Activated CD4-positive, alpha-beta memory T cell treated with anti-CD3 and anti-CD28 coated beads for 36 hours (primary cell): Measurements from ENCODE around the gene WDR62. TPM values are rescaled to one million over a fixed set of nuclear protein-coding genes. Genes with fewer than 3 reads are reported as not detected.

ENCODE experiments used
- CTCF ChIA-PET: fragments of 350-600 bp; sonication (Branson Sonifier 250); formaldehyde crosslinking; loops from one replicate; lab custom pipeline; 2021; ENCODE audit warnings: antibody characterized with exemption, inconsistent platforms; lab: Charles Lee
- POLR2A ChIA-PET: fragments of 350-600 bp; sonication (Branson Sonifier 250); formaldehyde crosslinking; loops from one replicate; lab custom pipeline; 2021; ENCODE audit warnings: antibody characterized with exemption; lab: Charles Lee
- DNase-seq: peaks from one replicate; pipeline ENCODE4 v3.0.0-alpha.2; 2020
- H3K27ac Mint-ChIP-seq: one replicate; pipeline ENCODE4 v1.8.0; 2021; ENCODE audit warnings: mixed read lengths
- H3K27me3 Mint-ChIP-seq: one replicate; pipeline ENCODE4 v1.8.0; 2021; ENCODE audit warnings: mixed read lengths
- H3K36me3 Mint-ChIP-seq: one replicate; pipeline ENCODE4 v1.8.0; 2021; ENCODE audit warnings: mixed read lengths
- H3K4me1 Mint-ChIP-seq: one replicate; pipeline ENCODE4 v1.8.0; 2021; ENCODE audit warnings: low read depth, mixed read lengths
- H3K4me3 Mint-ChIP-seq: one replicate; pipeline ENCODE4 v1.8.0; 2021; ENCODE audit warnings: mild to moderate bottlenecking, mixed read lengths
- H3K9me3 Mint-ChIP-seq: one replicate; pipeline ENCODE4 v1.8.0; 2021; ENCODE audit warnings: mixed read lengths
- intact Hi-C: fragments of 100-400 bp; cut with micrococcal nuclease; formaldehyde crosslinking; loops from one replicate; pipeline ENCODE4 v1.15.1; 2023
- total RNA-seq, 2 experiments: library from RNA; stranded (reverse); gene quantifications; one replicate each; pipeline ENCODE4 v1.2.3, GENCODE V29; 2021

The WDR62 gene
- 10 to 100 TPM; 16.8 to 17.7 TPM for total RNA-seq

DNA sequence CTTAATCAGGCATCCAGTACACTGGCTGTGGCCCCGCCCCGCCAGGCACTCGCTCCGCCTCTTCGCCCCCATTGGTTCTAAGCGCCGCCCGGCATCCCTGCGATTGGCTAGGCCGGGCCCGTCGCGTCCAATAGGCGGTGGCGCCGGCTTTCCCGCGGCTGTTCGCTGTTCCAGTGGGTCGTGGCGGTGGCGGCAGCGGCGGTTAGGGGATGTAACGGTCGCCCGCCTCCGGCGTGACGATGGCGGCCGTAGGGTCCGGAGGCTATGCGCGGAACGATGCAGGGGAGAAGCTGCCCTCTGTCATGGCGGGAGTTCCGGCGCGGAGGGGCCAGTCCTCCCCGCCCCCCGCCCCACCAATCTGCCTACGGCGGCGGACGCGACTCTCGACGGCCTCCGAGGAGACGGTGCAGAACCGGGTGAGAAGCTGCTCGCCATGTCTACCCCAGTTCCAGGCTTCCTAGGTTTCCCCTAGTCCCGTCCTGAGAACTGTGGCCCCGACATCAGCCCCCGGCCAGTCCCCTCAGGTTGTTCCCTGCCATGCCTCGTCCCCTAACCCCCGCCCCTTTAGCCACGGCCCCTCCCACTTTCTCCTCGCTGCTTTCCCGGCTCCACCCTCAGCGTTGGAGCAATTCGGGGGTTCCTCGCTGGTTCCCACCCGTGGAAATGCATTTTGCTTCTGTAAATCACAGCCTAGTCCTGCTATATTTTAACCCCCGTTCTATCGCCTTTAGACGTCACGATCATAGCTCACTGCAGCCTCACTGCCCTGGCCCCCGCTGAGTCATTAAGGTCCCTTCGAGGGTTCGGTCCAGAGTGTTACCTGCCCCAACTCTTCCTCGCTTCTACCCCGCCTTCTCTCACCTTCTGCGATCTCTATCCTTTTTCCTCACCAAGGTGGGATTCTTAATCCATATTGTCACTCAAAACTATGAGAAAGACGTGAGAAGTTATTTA is at the start of gene WDR62:
WDR62 (plus strand) TSS at position 165 of the 954 bp plus-strand sequence; CDS start at position 240, 75 bp downstream.
- ChIA-PET POLR2A (interaction anchor here (1.0 to 1.8 kb wide), 5 partner anchors 11 to 160 kb away, joined by 3 to 6 read pairs (median 4); partner anchors contain the start of genes ALKBH6, SDHAF1, SYNE4 and ZNF146), CTCF (interaction anchor here (0.8 to 1.2 kb wide), 4 partner anchors 73 to 108 kb away, joined by 3 to 4 read pairs (median 3); no protein-coding TSS in a partner anchor)
- intact Hi-C loops = loop anchor here (1.0 to 5.0 kb wide), 7 partner anchors 38 to 407 kb away; partner anchors contain the start of genes ALKBH6, COX6B1, SDHAF1 and TBCB
- Mint-ChIP-seq H3K4me3 (peak within 1 kb of the TSS; percentile 98), H3K36me3 (peaks cover 8% of the 10 kb centered on the region), H3K4me1 (peaks cover 18% of the 10 kb centered on the region), H3K27me3 (no peaks in the 10 kb centered on the region), H3K9me3 (no peaks in the 10 kb centered on the region), H3K27ac (peak within 1 kb of the TSS; percentile 98)
- peak; percentile 96 for DNase-seq

DNA sequence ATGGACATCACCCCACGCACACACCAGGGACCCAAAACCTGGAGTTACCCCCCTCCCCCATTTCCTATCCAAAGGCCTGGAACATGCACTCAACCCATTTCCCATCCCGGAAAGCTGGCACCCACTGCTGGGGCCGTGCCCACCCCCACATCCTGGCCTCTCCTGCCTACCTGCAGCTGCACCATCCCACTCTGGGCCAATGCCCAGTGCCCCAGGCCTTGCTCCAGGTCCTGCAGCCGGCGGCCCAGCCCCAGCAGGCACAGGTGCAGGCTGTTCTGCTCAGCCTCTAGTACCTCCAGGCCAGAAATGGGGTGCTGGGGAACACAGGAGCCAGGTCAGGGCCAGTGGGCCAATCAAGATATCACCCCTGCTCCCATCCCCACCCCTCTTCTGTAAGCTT is 47.7 kb upstream of the WDR62 start:
- ChIA-PET CTCF (no interaction called here), POLR2A (no interaction called here)
- no peaks in the 10 kb centered on the region for H3K9me3 Mint-ChIP-seq
- H3K27ac Mint-ChIP-seq = no peak overlapping the region
- DNase-seq = no peak
- intact Hi-C loops = no loop called here
- no peak overlapping the region for H3K4me3 Mint-ChIP-seq
- H3K36me3 Mint-ChIP-seq = no peaks in the 10 kb centered on the region
- H3K27me3 Mint-ChIP-seq = no peaks in the 10 kb centered on the region
- peaks cover 13% of the 10 kb centered on the region for H3K4me1 Mint-ChIP-seq

DNA sequence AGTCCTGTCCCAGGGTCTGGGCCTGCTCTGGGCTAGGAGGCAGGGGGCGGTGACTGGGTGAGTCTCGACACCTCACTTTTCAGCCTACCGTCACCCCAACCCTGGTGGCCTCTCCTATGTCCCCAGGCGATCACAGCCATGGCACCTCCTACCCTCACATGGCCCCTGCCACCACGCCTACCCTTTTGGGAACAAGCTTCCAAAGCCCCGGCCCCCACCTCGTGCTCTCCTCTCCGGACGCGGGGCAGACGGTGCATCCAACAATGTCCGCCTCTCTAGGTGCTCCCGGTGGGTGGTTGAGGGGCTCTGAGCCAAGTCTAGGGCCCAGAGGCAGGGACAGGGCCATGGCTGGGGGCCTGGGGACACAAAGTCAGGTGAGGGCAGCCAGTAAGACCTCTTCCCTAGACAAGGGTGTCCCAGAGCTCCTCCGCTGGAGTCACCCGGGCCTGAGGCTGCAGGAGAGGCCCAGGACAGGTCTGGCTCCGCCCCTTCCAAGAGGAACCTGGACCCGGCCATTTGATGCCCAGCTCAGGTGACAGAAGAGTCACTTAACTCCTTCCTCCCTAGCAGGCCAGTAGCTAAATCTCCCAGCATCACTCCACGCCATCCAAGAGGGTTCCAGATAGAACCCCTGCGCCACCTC is 46.2 kb upstream of the WDR62 start, which contains the start of gene SYNE4:
SYNE4 (minus strand) TSS at position 478 of the 643 bp plus-strand sequence; CDS start at position 346, 132 bp downstream.
- CTCF ChIA-PET = interaction anchor here (2.4 kb wide), 1 partner anchor 14 kb away, joined by 8 read pairs; the partner anchor contains the start of gene SDHAF1
- POLR2A ChIA-PET = interaction anchor here (0.8 to 0.9 kb wide), 2 partner anchors 15 to 46 kb away, joined by 3 read pairs; partner anchors contain the start of gene THAP8
- Mint-ChIP-seq H3K36me3 (no peaks in the 10 kb centered on the region), H3K9me3 (no peaks in the 10 kb centered on the region), H3K4me3 (peak within 1 kb of the TSS; percentile 45), H3K27ac (no peak within 1 kb of the TSS), H3K4me1 (peaks cover 20% of the 10 kb centered on the region), H3K27me3 (no peaks in the 10 kb centered on the region)
- intact Hi-C loops = no loop called here
- DNase-seq = no peak

DNA sequence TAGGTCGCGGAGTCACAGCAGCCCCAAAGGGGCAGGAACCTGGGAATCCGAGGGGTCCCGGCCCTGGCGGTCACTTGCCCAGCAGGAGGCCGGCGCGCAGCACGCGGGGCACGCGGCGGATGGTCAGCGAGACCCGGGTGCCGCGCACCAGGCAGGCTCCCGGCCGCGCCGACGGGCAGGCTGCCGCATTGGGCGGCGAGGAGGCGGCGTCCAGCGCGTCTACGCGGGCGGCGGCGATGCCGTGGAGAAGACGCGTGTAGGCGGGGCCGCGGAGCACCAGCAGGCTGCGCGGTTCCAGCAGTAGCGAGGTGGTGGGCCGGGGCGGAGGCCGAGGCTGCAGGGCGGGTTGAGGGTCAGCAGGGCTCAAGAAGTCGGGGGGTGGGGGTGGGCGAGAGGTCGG is 45.5 kb upstream of the WDR62 start:
- DNase-seq = peak; percentile 69
- CTCF ChIA-PET = interaction anchor here (2.4 kb wide), 1 partner anchor 15 kb away, joined by 8 read pairs; the partner anchor contains the start of gene SDHAF1
- intact Hi-C loops = no loop called here
- H3K4me1 Mint-ChIP-seq = peaks cover 26% of the 10 kb centered on the region
- POLR2A ChIA-PET = interaction anchor here (0.9 kb wide), 1 partner anchor 45 kb away, joined by 3 read pairs; the partner anchor contains the start of gene THAP8
- H3K9me3 Mint-ChIP-seq = no peaks in the 10 kb centered on the region
- no peak overlapping the region for H3K27ac Mint-ChIP-seq
- H3K27me3 Mint-ChIP-seq = no peaks in the 10 kb centered on the region
- H3K36me3 Mint-ChIP-seq = no peaks in the 10 kb centered on the region
- H3K4me3 Mint-ChIP-seq = peak overlapping the region; percentile 45

DNA sequence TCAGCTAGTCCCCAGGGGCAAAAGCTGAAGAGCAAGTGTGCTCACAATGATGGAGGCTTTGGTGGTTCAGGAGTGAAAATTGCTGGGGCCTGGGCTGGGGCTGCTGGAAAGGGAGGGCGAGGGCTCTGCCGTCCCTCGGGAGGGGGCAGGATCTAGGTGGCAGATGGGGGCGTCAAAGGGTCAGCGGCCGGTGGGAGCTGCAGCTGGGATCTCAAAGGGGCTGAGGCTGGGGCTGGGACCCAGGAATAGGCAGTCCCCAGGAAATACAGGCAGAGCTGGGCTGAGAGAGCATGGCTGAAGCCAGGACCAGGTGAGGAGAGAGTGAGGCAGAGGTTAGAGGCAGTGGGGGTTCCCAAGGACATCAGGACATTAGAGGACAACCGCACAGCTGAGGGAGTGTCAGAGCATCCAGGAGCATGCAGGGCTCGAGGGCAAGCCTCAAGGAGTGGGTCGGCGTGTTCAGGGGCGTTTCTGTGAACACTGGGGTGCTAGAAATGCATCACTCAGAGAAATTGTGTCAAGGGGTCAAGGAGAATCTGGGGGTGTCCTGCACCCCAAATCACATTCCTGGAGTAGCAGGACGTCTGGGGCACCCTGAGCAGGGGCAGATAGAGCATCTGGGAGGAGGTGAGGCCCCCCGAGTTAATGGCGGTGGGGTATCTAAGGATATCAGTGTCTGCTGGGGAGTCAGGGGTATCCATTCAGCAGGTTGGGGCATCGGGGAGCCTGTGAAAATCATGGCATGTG is 44.9 kb upstream of the WDR62 start:
- Mint-ChIP-seq H3K9me3 (no peaks in the 10 kb centered on the region), H3K4me1 (peaks cover 31% of the 10 kb centered on the region), H3K27me3 (no peaks in the 10 kb centered on the region), H3K36me3 (no peaks in the 10 kb centered on the region), H3K27ac (no peak overlapping the region), H3K4me3 (peak overlapping the region; percentile 45)
- POLR2A ChIA-PET = no interaction called here
- DNase-seq = no peak
- CTCF ChIA-PET = interaction anchor here (2.4 kb wide), 1 partner anchor 16 kb away, joined by 8 read pairs; the partner anchor contains the start of gene SDHAF1
- intact Hi-C loops = no loop called here

DNA sequence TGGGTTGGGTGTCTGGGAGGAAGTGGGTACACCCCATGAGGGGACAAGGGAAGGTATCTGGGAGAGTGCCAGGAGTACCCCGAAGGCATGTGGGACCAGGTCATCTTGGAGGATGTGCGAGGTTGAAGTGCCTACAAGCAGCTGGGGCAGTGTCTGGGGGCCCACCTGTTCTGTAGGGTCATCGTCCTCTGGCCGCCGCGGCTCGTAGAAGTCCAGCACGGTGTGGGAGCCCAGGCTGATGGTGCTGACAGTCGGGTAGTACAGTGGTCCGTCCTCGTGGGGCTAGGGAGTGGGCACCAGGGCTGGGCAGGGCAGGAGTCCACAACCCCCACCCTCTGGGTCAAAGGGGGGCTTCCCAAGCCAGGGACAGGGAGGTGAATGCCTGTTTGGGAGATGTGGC is 44.3 kb upstream of the WDR62 start:
- H3K9me3 Mint-ChIP-seq = no peaks in the 10 kb centered on the region
- H3K4me1 Mint-ChIP-seq = peaks cover 37% of the 10 kb centered on the region
- H3K27ac Mint-ChIP-seq = no peak overlapping the region
- DNase-seq = no peak
- CTCF ChIA-PET = interaction anchor here (2.4 kb wide), 1 partner anchor 16 kb away, joined by 8 read pairs; the partner anchor contains the start of gene SDHAF1
- intact Hi-C loops = no loop called here
- no peaks in the 10 kb centered on the region for H3K27me3 Mint-ChIP-seq
- H3K36me3 Mint-ChIP-seq = no peaks in the 10 kb centered on the region
- POLR2A ChIA-PET = no interaction called here
- H3K4me3 Mint-ChIP-seq = no peak overlapping the region

DNA sequence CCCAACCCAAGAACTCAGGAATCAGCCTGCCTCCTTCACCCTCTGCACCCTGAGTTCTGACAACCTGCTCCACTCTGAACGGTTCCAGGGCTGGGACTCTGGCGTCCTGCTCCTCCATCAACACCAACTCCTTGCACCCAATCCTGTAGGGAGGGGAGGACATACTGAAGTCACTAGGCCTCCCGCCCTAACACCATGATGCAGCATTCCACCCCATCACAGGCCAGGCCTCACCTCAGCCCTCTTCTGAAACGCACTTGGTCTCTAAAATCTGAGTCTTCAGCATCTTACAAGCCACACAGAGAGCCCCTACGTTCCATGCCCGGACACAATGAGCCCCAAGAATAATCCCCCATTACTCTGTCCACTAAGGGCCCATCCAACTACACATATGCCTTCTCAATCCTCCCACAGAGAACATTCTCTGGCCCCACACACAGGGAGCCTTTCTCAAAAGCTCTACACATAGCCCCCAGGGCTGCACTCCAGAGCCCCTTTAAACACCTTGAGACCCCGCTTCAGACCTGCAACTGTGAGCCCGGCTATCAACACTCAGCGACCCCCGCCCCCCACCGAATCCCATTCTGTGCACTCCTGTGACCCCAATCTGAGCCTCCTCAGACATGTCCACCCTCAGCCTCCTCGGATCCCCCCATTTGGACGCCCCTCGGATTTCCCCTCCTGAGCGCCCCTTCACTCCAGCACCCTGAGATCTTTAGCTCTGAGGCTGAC is 41.3 kb upstream of the WDR62 start:
- peaks cover 4% of the 10 kb centered on the region for H3K36me3 Mint-ChIP-seq
- POLR2A ChIA-PET = interaction anchor here (1.2 to 1.7 kb wide), 5 partner anchors 19 to 115 kb away, joined by 3 to 12 read pairs (median 4); partner anchors contain the start of genes POLR2I, SDHAF1, THAP8 and WDR62
- peaks cover 42% of the 10 kb centered on the region for H3K4me1 Mint-ChIP-seq
- CTCF ChIA-PET = interaction anchor here (1.0 to 1.3 kb wide), 2 partner anchors 16 to 114 kb away, joined by 5 read pairs; no protein-coding TSS in a partner anchor
- intact Hi-C loops = loop anchor here (1.0 to 2.0 kb wide), 3 partner anchors 19 to 102 kb away; partner anchors contain the start of genes SDHAF1, TBCB, THAP8 and WDR62
- no peak for DNase-seq
- H3K27me3 Mint-ChIP-seq = no peaks in the 10 kb centered on the region
- H3K4me3 Mint-ChIP-seq = peak overlapping the region; percentile 99
- no peaks in the 10 kb centered on the region for H3K9me3 Mint-ChIP-seq
- H3K27ac Mint-ChIP-seq = peak overlapping the region; percentile 95

DNA sequence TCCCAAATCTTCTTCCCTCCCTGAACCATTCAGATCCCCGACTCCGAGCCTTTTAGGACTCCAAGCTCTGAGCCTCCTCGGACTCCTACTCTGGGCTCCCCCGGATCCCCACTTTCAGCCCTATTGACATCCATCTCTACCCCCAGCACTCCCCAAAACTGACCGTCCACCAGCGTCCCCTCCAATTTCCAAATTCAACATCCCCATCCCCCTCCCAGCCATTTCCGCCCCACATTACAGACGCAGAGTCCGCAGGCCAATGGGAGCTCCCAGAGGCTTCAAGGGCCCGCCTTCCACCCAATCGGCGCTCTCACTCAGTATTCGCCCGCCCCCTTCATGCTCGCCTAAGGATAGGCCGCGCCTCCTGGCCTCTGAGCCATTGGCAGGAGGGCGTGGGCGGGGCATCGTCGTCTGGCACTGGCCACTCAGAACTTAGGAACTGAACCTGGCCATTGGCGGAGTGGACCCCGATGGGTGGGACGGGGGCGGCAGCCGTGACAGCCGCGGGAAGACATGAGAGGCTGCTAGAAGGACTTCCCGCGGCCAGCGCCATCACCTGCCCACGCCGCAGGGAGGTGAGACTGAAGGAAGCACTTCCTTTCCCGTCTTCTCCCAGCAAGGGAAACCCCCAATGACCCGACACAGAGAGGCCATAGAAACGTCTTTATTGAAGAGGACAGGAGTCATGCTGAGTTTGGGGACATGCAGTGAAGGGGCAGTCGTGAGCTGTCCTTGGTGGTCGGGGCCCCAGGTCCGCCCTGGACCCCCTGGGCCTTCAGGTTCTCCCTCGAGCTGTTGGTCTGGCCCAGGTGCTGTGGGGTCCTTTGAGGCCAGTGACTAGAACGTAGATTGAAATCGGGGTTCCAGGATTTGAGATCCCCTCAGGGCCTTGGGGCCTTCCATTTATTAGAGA is 40.4 kb upstream of the WDR62 start, which contains the start of gene ALKBH6:
ALKBH6 (minus strand) TSS at position 202 of the 913 bp plus-strand sequence. CDS start 816 bp downstream, outside the sequence.
- Mint-ChIP-seq H3K27me3 (no peaks in the 10 kb centered on the region), H3K4me1 (peaks cover 37% of the 10 kb centered on the region), H3K36me3 (peaks cover 4% of the 10 kb centered on the region), H3K27ac (peak within 1 kb of the TSS; percentile 95), H3K4me3 (peak within 1 kb of the TSS; percentile 99), H3K9me3 (no peaks in the 10 kb centered on the region)
- ChIA-PET POLR2A (interaction anchor here (1.2 to 1.7 kb wide), 5 partner anchors 20 to 114 kb away, joined by 3 to 12 read pairs (median 4); partner anchors contain the start of genes POLR2I, SDHAF1, THAP8 and WDR62), CTCF (interaction anchor here (0.7 to 1.3 kb wide), 3 partner anchors 17 to 959 kb away, joined by 3 to 5 read pairs (median 5); no protein-coding TSS in a partner anchor)
- intact Hi-C loops = loop anchor here (1.0 to 2.0 kb wide), 3 partner anchors 19 to 101 kb away; partner anchors contain the start of genes SDHAF1, TBCB, THAP8 and WDR62
- DNase-seq = peak; percentile 100

DNA sequence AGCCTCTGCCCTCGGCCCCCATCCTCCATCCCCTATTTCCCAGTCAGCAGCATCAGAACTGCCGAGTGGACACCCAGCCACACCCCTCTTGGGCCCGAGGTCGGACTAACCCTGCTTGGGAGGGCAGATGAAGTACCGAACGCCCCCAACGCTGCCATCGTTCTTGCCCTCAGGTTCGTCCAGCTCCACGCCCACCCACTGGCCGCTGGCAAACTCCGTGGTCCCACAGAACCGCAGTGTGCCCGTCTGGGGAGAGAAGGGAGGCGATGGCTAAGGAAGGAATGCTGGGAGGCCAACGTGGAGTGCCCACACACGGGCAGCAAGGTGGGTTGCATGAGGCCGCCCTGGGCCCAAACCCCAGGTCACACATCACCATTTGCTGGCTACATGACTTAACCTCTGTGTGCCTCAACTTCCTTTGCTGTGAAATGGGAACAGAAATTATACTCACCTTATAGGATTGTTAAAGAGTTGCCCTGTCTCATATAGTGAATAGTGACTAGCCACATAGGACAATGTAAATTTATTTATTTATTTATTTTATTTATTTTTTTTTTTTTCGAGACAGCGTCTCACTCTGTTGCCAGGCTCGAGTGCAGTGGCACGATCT is 35.5 kb upstream of the WDR62 start:
- Mint-ChIP-seq H3K36me3 (peaks cover 15% of the 10 kb centered on the region), H3K27me3 (no peaks in the 10 kb centered on the region), H3K4me3 (no peak overlapping the region), H3K27ac (no peak overlapping the region), H3K4me1 (peaks cover 17% of the 10 kb centered on the region), H3K9me3 (no peaks in the 10 kb centered on the region)
- intact Hi-C loops = no loop called here
- DNase-seq = no peak
- POLR2A ChIA-PET = no interaction called here
- CTCF ChIA-PET = no interaction called here
